ENCODE results near the gene LIFR. TPM values are rescaled to one million over a fixed set of nuclear protein-coding genes. Genes with fewer than 3 reads are reported as not detected.
A peak's percentile ranks its signal among the peaks of the same experiment; 100 is the strongest.

LIFR gene
- total RNA-seq, 1 donor from 2014 or later = 16.0 TPM

GRCh38 chr5:38465702-38466423 is 90.6 kb downstream of the LIFR start:
- no peaks in the 10 kb centered on the region for H3K9me3 ChIP-seq (ENCODE audit: insufficient read depth, low read depth, low read length)
- H3K4me1 ChIP-seq (ENCODE audit: insufficient read depth, low read length) = peaks cover 54% of the 10 kb centered on the region
- H3K27ac Mint-ChIP-seq (ENCODE audit: unreplicated experiment) = peak overlapping the region; percentile 47
- no peaks in the 10 kb centered on the region for H3K79me2 ChIP-seq (ENCODE audit: insufficient read depth, low read length)
- H3K4me3 Mint-ChIP-seq (ENCODE audit: unreplicated experiment) = no peak overlapping the region
- no peak overlapping the region for H3K4me2 ChIP-seq (ENCODE audit: low read length)
- H3K27me3 Mint-ChIP-seq (ENCODE audit: low read depth, unreplicated experiment) = peaks cover 5% of the 10 kb centered on the region
- FAIRE-seq = no peak
- peaks cover 3% of the 10 kb centered on the region for H3K36me3 Mint-ChIP-seq (ENCODE audit: low read depth, unreplicated experiment)
- TF ChIP-seq CTCF (IDR thresholded peaks at IDR 0.05; ENCODE audit: insufficient read depth, low read depth, low read length) = no peak
- no peak for TF ChIP-seq EZH2 (IDR thresholded peaks at IDR 0.05; ENCODE audit: insufficient read depth, low read length)
- no peak overlapping the region for H3K27ac ChIP-seq (ENCODE audit: low read depth, low read length)
- H3K4me1 Mint-ChIP-seq (ENCODE audit: low read depth, unreplicated experiment) = peaks cover 28% of the 10 kb centered on the region
- no peaks in the 10 kb centered on the region for H3K27me3 ChIP-seq (ENCODE audit: insufficient read depth, low read length)
- H3K9ac ChIP-seq (ENCODE audit: low read length) = no peak overlapping the region
- no peak overlapping the region for H3K4me3 ChIP-seq (ENCODE audit: insufficient read depth, low read depth, low read length)
- no peaks in the 10 kb centered on the region for H3K36me3 ChIP-seq (ENCODE audit: insufficient read depth, low read length)
- no peak for DNase-seq (ENCODE audit: low read depth)
- H2AFZ ChIP-seq (ENCODE audit: low read depth, low read length) = no peak overlapping the region
- H3K9me3 Mint-ChIP-seq (ENCODE audit: unreplicated experiment) = peaks cover 3% of the 10 kb centered on the region
- no peaks in the 10 kb centered on the region for H4K20me1 ChIP-seq (ENCODE audit: insufficient read depth, low read length)

GRCh38 chr5:38465061-38465460 is 91.4 kb downstream of the LIFR start:
- Mint-ChIP-seq H3K9me3 (ENCODE audit: unreplicated experiment) (peaks cover 3% of the 10 kb centered on the region), H3K36me3 (ENCODE audit: low read depth, unreplicated experiment) (peaks cover 3% of the 10 kb centered on the region), H3K27me3 (ENCODE audit: low read depth, unreplicated experiment) (peaks cover 5% of the 10 kb centered on the region), H3K4me3 (ENCODE audit: unreplicated experiment) (no peak overlapping the region), H3K27ac (ENCODE audit: unreplicated experiment) (no peak overlapping the region), H3K4me1 (ENCODE audit: low read depth, unreplicated experiment) (peaks cover 26% of the 10 kb centered on the region)
- no peak for TF ChIP-seq EZH2 (IDR thresholded peaks at IDR 0.05; ENCODE audit: insufficient read depth, low read length)
- TF ChIP-seq CTCF (IDR thresholded peaks at IDR 0.05; ENCODE audit: insufficient read depth, low read depth, low read length) = no peak
- Histone ChIP-seq H3K4me2 (ENCODE audit: low read length) (no peak overlapping the region), H3K9ac (ENCODE audit: low read length) (no peak overlapping the region), H3K4me3 (ENCODE audit: insufficient read depth, low read depth, low read length) (no peak overlapping the region), H3K27ac (ENCODE audit: low read depth, low read length) (no peak overlapping the region), H3K79me2 (ENCODE audit: insufficient read depth, low read length) (no peaks in the 10 kb centered on the region), H2AFZ (ENCODE audit: low read depth, low read length) (no peak overlapping the region), H3K9me3 (ENCODE audit: insufficient read depth, low read depth, low read length) (no peaks in the 10 kb centered on the region), H4K20me1 (ENCODE audit: insufficient read depth, low read length) (no peaks in the 10 kb centered on the region), H3K36me3 (ENCODE audit: insufficient read depth, low read length) (no peaks in the 10 kb centered on the region), H3K4me1 (ENCODE audit: insufficient read depth, low read length) (peaks cover 54% of the 10 kb centered on the region), H3K27me3 (ENCODE audit: insufficient read depth, low read length) (no peaks in the 10 kb centered on the region)
- FAIRE-seq (no peak), DNase-seq (ENCODE audit: low read depth) (no peak)
